GM18861 (cell line): ENCODE results near the gene SLC2A2.

Experiments
- ATAC-seq: cut with Tn5 transposase; IDR thresholded peaks from one replicate; pipeline ENCODE4 v1.9.1; 2021; ENCODE audit not compliant: unreplicated experiment

Gene SLC2A2

DNA sequence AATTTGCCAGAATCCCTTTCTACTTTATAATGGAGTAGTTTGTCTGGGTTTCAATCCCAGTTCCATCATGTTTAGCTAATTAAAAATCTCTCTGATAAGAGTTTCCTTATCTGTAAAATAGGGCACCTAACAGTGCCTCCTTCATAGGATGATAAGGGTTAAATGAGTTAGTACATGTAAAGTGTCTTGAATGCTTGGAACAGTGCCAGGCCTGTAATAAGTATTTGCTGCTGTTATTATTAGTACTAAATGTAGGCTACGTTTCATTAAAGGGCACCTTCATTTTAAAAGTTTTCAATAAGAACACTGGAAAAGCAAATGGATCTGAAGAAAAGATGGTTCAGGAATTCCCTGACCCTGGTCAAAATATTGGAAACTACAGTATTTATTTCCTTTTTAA, 11.8 kb upstream of the SLC2A2 start:
- ATAC-seq = no peak

DNA sequence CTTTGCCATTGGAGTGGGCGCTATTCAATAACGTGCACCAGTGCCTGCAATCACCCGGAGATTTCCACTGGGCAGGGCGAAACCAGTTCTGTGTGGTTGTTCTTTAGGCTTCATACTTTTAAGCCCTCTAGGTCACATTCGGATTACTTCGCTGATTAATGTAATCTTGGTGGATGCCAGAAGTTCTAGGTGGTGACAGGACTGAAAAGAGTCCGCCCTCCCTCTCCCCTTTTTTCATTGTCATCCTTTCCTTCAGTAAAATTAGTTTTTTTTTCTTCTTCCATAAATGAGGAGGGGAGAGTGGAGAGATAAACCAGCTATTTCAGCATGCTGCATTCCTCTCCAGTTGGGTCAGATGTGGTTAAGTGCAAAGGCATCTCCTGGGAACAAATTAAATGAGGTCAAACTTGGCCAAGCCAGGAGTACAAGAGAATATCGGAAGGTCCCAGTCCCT, 2.3 kb upstream of the SLC2A2 start:
- no peak for ATAC-seq

DNA sequence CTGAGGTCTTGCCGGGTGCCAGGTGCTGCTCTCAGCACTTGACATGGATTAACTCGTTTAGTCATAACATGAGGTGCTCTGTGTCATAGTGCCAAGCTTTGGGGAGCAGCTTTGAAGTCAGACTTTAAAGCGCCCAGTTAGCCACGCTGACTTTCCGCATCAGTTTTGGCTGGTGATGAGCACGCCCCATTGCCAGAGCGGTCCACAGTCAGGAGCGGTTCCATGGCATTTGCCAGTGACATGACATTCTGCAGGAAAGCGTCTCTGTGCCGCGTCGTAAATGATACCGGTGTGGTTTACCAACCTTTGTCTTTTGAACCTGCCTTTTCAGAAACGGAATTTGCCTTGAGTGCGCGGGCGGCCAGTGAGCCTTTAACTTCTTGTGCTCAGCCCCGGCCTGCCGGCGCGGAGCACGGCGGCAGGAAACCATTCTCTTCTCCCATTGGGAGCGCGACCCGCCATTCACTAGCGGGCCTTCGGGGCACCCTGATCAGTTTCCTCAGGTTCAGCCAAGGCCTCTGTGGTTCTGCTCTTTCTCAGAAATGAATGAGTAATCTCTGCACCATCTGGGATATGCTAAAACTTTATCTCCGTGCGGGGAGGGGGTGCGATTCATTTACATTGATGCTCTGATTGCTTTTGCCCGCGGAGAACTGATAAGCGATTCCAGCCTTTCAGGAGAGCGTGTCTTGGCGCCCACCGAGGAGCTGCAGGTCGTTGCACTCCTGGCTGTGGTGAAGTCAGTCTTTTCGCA, 1.7 kb upstream of the SLC2A2 start:
- ATAC-seq = no peak

DNA sequence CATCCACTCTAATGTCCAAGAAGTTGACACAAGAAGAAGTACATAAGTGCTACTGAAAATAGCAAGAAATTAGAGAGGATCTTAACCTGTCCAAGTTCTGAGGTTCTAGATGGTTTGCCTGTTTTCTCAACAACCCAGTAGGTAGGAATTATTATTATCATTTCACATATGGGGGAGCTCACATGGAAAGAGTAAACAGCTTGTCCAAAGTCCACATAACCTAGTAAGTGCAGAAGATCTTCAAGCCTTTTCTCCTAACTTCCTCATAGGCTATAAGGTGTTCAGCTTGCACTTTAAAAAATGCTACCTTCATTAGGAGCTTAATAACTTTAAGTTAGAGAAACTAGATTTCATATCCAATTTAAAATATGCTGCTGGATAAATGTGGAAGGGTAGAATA, 3.0 kb downstream of the SLC2A2 start:
- no peak for ATAC-seq

DNA sequence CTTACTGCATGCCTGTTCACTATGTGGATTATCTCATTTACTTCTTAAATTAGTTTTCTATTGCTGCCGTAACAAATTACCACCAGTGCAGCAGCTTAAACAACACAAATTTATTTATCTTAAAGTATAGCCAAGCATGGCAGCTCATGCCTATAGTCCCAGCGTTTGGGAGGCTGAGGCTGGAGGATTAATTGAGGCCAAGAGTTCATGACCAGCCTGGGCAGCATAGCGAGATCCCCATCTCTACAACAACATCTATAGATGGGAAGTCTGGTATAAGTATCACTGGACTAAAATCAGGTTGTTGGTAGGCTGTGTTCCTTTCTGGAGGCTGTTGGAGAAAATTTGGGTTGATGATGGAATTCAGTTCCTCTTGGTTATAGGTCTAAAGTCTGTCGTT, 5.1 kb downstream of the SLC2A2 start:
- no peak for ATAC-seq

DNA sequence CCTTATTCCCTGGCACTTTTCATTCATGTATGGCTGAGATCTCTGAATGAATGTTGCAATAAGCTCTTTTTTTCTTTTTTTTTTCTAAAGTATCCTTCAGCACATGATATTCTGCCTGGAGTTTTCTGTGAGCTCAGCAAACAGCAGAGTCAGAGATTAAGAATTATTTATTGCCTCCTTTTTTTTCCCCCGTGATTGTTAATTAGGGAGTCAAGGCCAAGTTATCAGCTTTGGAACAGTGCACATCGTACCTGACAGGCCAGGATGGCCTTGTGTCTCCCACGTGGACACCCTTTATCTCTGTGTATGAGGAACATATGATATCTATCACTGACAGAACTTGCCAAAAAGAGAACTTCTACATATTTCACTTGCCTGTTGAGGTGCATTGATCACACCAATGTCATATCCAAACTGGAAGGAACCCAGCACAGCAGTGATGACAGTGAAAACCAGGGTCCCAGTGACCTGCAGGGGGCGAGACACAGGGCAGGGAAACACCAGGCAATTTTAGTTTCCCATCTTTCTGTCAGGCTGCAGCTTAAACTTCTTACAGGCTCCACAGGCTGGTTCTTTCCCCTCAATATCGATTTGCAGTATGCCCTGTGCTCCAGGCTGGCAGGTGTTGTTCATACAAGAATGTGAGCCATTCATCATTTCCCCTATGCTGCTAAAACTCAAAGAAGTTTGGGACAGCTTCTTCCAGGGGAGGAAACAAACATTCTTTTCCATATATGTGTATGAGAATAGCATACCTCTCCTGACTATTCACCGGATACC, 8.2 kb downstream of the SLC2A2 start:
- no peak for ATAC-seq

DNA sequence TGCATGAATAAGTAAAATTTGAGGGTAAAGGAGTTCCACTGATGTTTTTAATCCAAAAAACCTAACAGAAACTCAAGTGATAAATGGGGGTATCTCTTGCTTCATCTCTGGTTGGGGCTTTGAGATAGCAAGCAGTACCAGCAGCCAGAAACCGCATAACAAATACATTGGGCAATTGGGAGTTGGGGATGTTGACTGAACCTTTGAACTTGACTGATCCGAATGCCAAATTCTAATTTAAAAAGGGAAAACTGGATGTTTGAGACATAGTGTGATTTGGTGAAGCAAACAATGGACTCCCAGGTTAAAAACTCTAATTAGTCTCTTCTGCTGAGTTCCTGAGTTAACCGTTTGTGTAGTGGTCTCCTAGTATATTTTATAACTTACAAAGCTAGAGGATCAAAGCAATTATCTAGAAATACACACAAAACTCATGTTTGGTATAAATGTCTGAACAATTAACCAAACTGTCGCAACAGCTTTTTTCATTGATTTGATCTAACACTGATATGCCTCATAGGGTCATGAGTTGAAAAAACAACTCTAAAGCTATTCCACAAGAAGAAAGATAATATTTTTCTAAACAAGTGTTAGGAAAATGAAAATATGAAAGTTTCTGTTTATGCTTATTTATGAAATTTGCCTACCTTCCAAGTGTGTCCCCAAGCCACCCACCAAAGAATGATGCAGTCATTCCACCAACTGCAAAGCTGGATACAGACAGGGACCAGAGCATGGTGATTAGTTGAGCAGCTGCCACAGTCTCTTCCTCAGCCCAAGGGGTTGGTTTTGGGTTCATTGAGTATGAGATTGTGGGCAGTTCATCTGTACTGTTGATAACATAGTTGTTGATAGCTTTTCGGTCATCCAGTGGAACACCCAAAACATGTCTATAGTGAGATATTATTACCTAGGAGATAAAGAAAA, 12.4 kb downstream of the SLC2A2 start:
- ATAC-seq = no peak

DNA sequence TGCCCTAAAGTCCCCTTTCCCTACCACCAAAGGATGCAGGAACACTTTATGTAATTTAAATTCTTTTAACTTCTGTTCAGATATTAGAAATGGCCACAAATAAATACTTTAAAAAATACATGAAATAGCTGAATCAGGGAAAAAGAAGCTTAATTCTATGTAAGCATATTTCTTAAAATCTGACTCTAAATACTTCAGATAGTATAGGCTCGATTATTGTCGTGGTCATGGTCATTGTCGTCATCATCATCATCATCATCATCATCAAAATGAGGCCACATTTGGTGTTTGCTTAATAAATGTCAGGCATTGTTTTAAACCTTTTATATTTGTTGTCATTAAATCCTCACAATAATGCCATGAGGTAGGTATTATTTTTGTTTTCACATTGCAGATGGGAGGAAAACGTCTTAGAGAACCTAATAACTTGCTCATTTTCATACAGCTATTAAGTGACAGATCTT, 14.6 kb downstream of the SLC2A2 start:
- no peak for ATAC-seq

DNA sequence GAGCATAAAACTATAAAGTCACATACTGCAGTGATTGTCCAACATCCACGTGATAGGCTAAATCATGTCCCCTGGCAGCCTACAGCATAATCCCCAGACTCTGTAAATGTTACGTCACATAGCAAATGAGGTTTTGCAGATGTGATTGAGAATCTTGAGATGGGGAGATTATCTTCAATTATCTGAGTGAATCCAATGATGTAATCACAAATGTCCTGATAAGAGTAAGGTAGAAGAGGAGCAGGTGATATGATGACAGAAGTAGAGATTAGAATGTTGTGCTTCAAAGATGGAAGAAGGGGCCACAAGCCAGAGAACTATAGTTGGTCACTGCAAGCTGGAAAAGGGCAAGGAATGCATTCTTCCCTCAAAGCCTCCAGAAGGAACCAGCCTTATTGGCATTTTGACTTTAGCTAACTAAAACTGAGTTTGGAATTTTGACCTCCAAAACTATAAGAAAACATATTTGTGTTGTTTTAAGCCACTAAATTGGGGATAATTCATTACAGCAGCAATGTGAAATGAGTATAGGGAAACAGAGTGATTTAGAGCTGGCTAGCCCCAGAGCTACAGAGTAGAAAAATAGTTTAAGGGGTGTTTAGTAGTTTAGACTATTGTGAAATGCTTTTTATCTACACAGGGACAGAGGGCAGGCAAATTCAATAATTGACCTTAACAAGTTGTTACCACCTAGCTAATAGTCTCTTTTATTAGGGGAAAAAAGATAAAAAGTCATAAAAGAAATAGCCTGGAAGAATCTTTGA, 15.2 kb downstream of the SLC2A2 start:
- no peak for ATAC-seq

DNA sequence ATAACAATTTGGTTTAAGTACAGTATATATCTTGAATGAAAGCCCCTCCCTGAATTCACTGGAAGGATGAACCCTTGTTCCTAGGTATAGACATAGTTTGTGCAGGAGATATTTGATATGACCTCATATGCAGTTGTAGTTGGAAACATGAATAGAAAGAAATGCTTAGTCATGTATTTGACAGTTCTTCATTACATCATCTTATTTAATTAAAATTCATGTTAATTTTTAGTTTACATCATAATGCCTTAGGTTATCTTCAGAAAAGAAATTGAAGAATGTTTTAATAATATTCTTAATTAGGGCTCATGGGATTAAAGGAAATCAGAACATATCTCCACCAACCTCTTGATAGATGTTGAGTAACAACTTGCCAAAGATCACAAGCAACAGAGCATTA, 19.2 kb downstream of the SLC2A2 start:
- ATAC-seq = no peak

DNA sequence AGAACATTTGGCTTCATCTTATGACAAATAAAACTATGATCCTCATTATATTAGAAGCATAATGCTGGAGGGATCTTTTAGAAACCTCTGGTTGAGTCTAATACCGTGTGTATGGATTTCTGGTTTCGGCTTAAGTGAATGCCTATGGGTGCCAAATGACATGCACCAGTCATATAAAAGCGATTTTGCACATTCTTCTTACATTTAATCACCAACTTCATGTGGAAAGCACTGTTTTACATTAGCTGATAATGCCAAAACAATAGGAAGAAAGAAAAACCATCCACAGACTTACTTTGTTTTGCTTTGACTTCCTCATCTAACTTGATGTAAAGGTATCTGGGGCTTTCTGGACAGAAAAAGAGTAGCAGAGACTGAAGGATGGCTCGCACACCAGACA, 20.9 kb downstream of the SLC2A2 start:
- ATAC-seq = no peak

DNA sequence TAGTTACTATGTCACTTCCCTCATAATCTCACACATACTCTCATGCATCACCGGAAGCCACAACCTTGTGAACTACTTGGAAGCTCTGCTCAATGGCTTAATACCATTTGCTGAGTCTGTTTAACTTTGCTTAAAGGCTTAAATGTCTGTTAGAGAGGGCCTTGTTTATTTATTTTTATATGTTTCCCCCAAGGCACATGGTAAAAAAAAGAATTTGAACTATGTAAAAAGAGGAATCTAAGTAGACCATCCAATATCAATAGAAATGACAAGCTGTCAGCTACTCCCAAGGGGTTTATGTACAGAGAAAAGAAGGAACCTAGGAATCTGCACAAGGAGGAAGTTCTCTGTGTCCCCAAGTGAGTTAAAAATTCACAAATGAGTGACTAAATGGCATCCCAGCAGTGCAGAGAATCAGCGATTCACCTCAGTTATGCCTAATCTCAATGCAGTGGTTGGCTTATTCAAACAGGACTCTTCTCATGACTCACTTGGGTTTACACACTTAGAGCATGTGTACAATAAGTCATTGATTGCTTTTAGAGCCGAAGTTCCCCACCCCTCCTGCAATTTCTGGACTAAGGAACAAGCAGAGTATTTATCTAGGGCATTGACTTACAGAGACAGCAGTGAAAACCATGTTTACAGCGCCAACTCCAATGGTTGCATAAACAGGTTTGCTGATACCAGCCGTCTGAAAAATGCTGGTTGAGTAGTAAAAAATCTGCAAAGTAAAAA, 24.4 kb downstream of the SLC2A2 start:
- peak; percentile 73 for ATAC-seq

DNA sequence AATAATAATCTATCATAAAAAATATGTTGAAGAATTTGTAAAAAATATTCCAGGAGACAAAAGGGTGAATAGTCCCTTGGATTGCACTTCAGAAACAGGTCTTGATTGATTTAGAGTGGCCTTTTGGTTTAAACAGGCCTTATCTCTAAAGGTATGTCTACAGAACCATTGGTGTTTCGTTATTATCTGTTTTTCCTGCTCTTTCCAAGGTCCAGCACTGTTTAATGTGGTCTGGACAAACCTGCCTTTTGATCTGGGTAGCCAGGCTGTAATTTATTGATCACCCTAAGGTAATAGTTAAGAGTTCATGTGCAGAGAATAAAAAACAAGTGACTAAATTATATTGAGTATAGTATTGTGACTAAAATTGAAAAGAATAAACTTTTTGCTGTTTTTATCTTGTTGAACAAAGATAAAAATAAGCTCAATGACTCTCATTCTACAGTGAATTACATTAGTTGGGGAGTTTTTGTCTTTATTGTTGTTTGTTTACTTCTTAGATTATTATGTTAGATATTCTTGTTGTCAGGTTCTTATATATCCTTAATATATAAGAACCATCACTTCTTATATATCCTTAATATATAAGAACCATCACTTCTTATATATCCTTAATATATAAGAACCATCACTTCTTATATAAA, 25.1 kb downstream of the SLC2A2 start:
- ATAC-seq = no peak

DNA sequence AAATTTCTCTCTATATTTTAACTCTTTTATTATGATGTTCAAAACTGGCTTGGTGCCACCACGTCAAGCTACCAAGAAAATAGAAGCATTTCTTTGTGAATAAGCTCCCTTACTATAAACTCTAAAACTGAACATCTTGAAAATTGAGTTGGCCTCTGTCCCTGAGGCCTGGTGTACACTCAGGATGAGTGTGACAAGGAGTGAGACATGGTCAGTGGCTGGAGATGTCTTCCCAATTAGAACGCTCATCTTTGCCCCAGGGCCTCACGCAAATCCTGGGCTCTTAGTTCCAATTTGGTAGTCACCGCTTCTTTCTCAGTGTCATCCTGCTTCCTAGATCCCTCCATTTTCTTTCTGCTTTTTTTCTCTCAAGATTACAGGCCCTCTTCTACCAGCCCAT, 26.2 kb downstream of the SLC2A2 start:
- no peak for ATAC-seq

DNA sequence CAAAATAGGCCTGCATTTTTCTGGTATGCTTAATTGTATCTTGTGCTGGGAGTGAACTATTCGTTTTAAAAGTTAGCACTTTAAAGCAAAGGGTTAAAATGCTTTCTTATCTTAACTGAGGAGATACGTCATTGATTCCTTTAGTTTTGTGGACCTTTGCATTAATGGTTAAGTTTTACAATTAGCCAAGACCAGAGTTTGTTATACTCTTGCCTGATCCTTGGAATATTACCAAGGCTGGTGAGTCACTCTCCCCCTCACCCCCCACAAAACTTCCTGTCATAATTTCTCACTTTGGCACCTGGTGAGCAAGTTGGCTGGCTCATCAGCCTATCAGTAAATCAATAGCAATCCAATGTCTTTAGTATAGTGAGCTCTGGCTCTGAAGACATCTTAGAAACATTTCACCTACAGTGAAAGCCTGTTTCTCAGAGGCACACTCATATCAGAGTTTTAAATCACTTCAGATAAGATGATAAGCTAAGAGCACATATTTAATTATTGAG, 26.7 kb downstream of the SLC2A2 start:
- no peak for ATAC-seq

DNA sequence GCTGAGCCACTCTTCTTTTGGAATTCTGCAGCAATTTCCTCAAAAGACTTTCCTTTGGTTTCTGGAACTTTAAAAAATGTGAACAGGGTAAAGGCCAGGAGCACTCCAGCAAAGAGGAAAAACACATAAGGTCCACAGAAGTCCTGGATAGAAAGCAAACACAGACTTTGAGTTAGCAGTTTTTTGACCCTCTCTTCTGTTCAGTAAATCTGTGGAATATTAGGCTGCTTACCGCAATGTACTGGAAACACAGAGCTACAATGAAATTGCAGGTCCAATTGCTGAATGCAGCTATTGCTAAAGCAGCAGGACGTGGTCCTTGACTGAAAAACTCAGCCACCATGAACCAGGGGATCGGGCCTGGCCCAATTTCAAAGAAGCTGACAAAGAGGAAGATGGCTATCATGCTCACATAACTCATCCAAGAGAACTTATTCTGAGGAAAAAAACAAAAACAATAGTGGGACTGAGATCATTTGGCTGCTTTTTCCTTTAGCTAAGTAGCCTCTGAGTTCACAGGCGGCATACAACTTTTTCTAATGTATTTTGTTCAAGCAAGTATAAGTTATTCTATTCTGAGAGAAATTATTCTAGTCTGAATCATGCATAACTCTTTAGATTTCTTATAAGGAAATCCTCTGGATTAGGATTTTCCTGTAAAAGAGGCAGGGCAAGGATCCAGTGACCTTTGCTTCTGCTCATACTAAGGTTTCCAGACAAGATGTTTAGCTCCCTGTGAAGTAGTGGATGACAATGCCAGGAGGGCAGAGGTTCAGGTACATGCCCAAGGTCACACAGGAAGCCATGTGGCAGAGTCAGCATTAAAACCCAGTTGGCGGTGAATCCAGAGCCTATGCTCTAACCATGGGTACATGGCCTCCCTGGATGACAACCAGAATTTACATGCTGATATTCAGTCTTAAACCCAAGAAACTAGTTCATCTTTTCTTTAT, 28.3 kb downstream of the SLC2A2 start:
- ATAC-seq = no peak

DNA sequence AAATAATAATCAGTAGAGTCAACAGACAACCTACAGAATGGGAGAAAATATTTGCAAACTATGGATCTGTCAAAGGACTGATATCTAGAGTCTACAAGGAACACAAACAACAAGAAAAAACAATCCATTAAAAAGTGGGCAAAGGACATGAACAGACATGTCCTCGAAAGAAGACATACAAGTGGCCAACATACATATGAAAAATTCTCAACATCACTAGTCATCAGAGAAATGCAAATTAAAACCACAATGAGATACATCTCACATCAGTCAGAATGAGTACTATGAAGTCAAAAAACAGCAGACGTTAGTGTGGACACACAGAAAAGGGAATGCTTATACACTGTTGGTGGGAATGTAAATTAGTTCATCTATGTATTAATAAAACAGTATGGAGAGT, 33.7 kb downstream of the SLC2A2 start:
- no peak for ATAC-seq

DNA sequence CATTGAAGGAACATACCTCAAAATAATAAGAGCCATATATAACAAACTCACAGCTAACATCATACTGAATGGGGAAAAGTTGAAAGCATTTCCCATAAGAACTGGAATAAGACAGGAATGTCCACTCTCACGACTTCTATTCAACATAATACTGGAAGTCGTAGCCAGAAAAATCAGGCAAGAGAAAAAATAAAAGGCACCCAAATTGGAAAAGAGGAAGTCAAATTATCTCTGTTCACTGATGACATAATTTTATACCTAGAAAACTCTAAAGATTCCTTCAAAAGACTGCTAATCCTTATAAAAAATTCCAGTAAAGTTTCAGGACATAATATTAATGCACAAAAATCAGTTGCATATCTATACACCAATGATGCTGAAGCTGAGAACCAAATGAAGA, 34.9 kb downstream of the SLC2A2 start:
- no peak for ATAC-seq
